ENCODE measurements around the gene IGF1R. TPM values are rescaled to one million over a fixed set of nuclear protein-coding genes. Genes with fewer than 3 reads are reported as not detected.

IGF1R gene
- total and polyA plus RNA-seq, 2 of the 8 experiments (the other 6 are each of a cell fraction or from before 2014, with no cell fraction given) = 32.9 to 109 TPM

GRCh38 chr15:98649472-98650416 is 1.4 kb downstream of the IGF1R start (continued):
- TF ChIP-seq BCL11A (IDR thresholded peaks at IDR 0.05; ENCODE audit: low read depth in 2 of 2, low read length in 2 of 2) (no peak), USF2 (IDR thresholded peaks at IDR 0.05; ENCODE audit: low read length) (no peak), SAP30 (IDR thresholded peaks at IDR 0.05; ENCODE audit: insufficient read depth, insufficient replicate concordance, low read length) (no peak), CTBP2 (IDR thresholded peaks at IDR 0.05; ENCODE audit: borderline replicate concordance, insufficient read depth, insufficient read length, low read length) (no peak), ASH2L (IDR thresholded peaks at IDR 0.05; ENCODE audit: low read length) (peak; percentile 8), SUZ12 (IDR thresholded peaks at IDR 0.05; ENCODE audit: low read length) (0 out of 2 replicates have a peak, but pooled peaks have one; percentile 8), CEBPB (IDR thresholded peaks at IDR 0.05; ENCODE audit: low read depth, low read length) (no peak), BRCA1 (IDR thresholded peaks at IDR 0.05; ENCODE audit: low read depth, low read length) (no peak), YY1 (IDR thresholded peaks at IDR 0.05; ENCODE audit: low read depth, low read length) (no peak), SP2 (IDR thresholded peaks at IDR 0.05; ENCODE audit: low read length) (no peak), KDM4A (IDR thresholded peaks at IDR 0.05; ENCODE audit: low read depth, low read length, severe bottlenecking) (peak; percentile 64), ATF2 (IDR thresholded peaks at IDR 0.05; ENCODE audit: low read length) (no peak), CREB1 (IDR thresholded peaks at IDR 0.05) (no peak), CBX8 (IDR thresholded peaks at IDR 0.05; ENCODE audit: borderline replicate concordance, low read depth, low read length) (no peak), TAF1 (IDR thresholded peaks at IDR 0.05; ENCODE audit: low read depth, low read length) (no peak; the same call in 1 of the 2 replicates), ZNF274 (IDR thresholded peaks at IDR 0.05; ENCODE audit: borderline replicate concordance, extremely low read depth, low read length) (no peak), NANOG (IDR thresholded peaks at IDR 0.05; ENCODE audit: insufficient read depth, low read depth, low read length, poor library complexity, severe bottlenecking) (no peak), EP300 (IDR thresholded peaks at IDR 0.05; ENCODE audit: borderline replicate concordance in 1 of 2, low read depth in 2 of 2, low read length in 2 of 2) (no peak), KDM1A (IDR thresholded peaks at IDR 0.05; ENCODE audit: borderline replicate concordance, low read length) (no peak), RXRA (IDR thresholded peaks at IDR 0.05; ENCODE audit: insufficient read depth, low read depth, low read length) (no peak), SIX5 (IDR thresholded peaks at IDR 0.05; ENCODE audit: low read depth, low read length) (no peak)
